Measurements from ENCODE around the gene PCDHB14.
"Not testable (repeated sequence)": the region's sequence is repeated elsewhere in the genome, so short reads cannot be mapped to it uniquely, and the experiment has no call there.

The PCDHB14 gene

DNA sequence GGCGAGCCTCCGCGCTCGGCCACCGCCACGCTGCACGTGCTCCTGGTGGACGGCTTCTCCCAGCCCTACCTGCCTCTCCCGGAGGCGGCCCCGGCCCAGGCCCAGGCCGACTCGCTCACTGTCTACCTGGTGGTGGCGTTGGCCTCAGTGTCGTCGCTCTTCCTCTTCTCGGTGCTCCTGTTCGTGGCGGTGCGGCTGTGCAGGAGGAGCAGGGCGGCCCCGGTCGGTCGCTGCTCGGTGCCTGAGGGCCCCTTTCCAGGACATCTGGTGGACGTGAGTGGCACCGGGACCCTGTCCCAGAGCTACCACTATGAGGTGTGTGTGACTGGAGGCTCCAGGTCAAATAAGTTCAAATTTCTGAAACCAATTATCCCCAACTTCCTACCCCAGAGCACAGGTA, 12.3 kb upstream of the PCDHB14 start:
- not testable (repeated sequence) for DNase-seq

DNA sequence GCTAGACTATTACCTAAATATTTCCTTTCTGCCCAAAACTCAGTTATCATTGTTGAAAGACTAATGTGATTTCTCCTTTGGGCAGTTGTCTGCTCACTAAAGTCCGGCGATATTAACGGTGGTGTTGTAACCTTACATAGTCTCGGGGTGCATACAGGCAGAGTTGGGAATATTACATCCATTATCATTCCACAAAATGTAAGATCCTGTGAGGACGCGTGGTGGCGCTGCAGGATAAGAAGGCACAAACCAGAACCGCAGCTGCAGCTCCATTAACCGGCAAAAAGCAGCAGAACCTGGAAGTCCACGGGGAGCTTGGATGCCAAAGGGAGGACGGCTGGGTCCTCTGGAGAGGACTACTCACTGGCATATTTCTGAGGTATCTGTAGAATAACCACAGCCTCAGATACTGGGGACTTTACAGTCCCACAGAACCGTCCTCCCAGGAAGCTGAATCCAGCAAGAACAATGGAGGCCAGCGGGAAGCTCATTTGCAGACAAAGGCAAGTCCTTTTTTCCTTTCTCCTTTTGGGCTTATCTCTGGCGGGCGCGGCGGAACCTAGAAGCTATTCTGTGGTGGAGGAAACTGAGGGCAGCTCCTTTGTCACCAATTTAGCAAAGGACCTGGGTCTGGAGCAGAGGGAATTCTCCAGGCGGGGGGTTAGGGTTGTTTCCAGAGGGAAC, 9.3 kb upstream of the PCDHB14 start, which contains the start of gene PCDHB13:
Gene PCDHB13, plus strand, starts transcription at position 264 of the 684 bp plus-strand sequence. Its CDS starts 205 bp downstream, at position 469.
- DNase-seq = peak; percentile 50

DNA sequence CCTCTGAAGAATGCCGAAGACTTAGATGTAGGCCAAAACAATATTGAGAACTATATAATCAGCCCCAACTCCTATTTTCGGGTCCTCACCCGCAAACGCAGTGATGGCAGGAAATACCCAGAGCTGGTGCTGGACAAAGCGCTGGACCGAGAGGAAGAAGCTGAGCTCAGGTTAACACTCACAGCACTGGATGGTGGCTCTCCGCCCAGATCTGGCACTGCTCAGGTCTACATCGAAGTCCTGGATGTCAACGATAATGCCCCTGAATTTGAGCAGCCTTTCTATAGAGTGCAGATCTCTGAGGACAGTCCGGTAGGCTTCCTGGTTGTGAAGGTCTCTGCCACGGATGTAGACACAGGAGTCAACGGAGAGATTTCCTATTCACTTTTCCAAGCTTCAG, 8.6 kb upstream of the PCDHB14 start:
- not testable (repeated sequence) for DNase-seq

DNA sequence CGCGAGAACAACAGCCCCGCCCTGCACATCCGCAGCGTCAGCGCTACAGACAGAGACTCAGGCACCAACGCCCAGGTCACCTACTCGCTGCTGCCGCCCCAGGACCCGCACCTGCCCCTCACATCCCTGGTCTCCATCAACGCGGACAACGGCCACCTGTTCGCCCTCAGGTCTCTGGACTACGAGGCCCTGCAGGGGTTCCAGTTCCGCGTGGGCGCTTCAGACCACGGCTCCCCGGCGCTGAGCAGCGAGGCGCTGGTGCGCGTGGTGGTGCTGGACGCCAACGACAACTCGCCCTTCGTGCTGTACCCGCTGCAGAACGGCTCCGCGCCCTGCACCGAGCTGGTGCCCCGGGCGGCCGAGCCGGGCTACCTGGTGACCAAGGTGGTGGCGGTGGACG, 7.6 kb upstream of the PCDHB14 start:
- DNase-seq = not testable (repeated sequence)

DNA sequence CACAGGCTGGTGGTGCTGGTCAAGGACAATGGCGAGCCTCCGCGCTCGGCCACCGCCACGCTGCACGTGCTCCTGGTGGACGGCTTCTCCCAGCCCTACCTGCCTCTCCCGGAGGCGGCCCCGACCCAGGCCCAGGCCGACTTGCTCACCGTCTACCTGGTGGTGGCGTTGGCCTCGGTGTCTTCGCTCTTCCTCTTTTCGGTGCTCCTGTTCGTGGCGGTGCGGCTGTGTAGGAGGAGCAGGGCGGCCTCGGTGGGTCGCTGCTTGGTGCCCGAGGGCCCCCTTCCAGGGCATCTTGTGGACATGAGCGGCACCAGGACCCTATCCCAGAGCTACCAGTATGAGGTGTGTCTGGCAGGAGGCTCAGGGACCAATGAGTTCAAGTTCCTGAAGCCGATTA, 7.1 kb upstream of the PCDHB14 start:
- not testable (repeated sequence) for DNase-seq

DNA sequence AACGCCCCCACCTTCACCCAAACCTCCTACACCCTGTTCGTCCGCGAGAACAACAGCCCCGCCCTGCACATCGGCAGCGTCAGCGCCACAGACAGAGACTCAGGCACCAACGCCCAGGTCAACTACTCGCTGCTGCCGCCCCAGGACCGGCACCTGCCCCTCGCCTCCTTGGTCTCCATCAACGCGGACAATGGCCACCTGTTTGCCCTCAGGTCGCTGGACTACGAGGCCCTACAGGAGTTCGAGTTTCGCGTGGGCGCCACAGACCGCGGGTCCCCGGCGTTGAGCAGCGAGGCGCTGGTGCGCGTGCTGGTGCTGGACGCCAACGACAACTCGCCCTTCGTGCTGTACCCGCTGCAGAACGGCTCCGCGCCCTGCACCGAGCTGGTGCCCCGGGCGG, 1.7 kb downstream of the PCDHB14 start:
- DNase-seq = not testable (repeated sequence)

DNA sequence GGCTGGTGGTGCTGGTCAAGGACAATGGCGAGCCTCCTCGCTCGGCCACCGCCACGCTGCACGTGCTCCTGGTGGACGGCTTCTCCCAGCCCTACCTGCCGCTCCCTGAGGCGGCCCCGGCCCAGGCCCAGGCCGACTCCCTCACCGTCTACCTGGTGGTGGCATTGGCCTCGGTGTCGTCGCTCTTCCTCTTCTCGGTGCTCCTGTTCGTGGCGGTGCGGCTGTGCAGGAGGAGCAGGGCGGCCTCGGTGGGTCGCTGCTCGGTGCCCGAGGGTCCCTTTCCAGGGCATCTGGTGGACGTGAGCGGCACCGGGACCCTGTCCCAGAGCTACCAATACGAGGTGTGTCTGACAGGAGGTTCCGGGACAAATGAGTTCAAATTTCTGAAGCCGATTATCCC, 2.3 kb downstream of the PCDHB14 start:
- DNase-seq = not testable (repeated sequence)

DNA sequence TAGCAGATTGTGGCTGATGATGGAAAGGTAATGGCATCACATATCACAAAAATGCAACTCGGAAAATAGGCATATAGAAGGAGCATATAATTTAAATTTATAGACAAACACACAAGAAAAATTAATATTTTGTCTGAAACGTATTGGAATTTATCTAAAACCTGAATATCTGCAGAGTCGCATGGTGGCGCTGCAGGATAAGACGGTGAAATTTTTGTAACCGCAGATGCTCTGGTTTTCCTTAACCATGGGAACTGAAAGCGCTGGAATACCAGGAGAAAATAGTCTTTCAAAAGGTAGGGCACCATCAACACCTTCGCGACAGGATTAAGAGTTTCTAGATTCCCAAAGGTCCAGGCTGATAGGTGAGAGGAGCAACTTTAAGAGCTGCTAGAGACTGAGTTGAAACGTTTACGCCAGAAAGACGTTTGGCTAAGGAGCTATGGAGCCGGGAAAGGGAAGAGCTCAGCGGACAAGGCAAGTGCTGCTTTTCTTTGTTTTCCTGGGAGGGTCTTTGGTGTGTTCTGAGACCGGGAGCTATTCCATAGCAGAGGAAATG, 11.0 kb downstream of the PCDHB14 start:
- no peak for DNase-seq

DNA sequence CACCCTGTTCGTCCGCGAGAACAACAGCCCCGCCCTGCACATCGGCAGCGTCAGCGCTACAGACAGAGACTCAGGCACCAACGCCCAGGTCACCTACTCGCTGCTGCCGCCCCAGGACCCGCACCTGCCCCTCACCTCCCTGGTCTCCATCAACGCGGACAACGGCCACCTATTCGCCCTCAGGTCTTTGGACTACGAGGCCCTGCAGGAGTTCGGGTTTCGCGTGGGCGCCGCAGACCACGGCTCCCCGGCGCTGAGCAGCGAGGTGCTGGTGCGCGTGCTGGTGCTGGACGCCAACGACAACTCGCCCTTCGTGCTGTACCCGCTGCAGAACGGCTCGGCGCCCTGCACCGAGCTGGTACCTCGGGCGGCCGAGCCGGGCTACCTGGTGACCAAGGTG, 12.8 kb downstream of the PCDHB14 start:
- not testable (repeated sequence) for DNase-seq

DNA sequence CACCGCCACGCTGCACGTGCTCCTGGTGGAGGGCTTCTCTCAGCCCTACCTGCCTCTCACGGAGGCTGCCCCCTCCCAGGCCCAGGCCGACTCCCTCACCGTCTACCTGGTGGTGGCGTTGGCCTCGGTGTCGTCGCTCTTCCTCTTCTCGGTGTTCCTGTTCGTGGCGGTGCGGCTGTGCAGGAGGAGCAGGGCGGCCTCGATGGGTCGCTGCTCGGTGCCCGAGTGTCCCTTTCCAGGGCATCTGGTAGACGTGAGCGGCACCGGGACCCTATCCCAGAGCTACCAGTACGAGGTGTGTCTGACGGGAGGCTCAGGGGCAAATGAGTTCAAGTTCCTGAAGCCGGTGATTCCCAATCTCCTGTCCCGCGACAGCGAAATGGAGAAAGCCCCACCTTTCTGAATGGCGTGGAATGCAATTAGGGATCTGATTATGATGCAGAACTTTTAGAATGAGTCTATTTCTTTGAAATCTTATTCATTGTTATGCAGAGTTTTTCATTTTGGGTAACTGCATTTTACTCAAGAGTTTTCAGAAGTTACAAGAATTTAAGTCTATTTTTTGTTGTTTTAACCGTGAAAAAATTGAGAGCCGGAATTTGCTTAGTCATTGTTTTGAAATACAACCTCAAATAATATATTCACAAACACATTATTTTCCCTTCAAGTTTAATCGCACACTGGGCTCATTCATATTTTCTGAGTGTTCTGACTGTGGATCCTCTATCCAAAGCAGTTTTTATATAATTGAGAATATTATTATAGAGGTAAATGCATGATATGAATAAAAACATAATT, 13.6 kb downstream of the PCDHB14 start:
- DNase-seq = no peak

DNA sequence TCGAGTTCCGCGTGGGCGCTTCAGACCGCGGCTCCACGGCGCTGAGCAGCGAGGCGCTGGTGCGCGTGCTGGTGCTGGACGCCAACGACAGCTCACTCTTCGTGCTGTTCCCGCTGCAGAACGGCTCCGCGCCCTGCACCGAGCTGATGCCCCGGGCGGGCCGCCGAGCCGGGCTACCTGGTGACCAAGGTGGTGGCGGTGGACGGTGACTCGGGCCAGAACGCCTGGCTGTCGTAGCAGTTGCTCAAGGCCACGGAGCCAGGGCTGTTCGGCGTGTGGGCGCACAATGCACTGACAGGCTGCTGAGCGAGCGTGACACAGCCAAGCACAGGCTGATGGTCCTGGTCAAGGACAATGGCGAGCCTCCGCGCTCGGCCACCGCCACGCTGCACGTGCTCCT, 18.4 kb downstream of the PCDHB14 start:
- no peak for DNase-seq

DNA sequence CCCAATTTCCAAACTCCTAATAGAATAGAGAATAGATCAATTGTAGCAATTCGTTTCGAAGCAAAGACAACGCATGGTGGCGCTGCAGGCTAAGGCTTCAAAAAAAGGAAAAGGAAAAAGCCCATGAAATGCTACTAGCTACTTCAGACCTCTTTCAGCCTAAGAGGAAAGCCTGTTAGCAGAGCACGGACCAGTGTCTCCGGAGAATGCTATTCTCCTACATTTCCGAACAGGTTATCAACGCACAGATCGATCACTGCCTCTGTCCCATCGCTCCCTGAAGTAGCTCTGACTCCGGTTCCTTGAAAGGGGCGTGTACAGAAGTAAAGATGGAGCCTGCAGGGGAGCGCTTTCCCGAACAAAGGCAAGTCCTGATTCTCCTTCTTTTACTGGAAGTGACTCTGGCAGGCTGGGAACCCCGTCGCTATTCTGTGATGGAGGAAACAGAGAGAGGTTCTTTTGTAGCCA, 22.1 kb downstream of the PCDHB14 start, which contains the start of gene PCDHB15:
Gene PCDHB15, plus strand, starts transcription at position 146 of the 468 bp plus-strand sequence. Its CDS starts 184 bp downstream, at position 330.
- no peak for DNase-seq

DNA sequence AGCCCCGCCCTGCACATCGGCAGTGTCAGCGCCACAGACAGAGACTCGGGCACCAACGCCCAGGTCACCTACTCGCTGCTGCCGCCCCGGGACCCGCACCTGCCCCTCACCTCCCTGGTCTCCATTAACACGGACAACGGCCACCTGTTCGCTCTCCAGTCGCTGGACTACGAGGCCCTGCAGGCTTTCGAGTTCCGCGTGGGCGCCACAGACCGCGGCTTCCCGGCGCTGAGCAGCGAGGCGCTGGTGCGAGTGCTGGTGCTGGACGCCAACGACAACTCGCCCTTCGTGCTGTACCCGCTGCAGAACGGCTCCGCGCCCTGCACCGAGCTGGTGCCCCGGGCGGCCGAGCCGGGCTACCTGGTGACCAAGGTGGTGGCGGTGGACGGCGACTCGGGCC, 23.8 kb downstream of the PCDHB14 start:
- not testable (repeated sequence) for DNase-seq

DNA sequence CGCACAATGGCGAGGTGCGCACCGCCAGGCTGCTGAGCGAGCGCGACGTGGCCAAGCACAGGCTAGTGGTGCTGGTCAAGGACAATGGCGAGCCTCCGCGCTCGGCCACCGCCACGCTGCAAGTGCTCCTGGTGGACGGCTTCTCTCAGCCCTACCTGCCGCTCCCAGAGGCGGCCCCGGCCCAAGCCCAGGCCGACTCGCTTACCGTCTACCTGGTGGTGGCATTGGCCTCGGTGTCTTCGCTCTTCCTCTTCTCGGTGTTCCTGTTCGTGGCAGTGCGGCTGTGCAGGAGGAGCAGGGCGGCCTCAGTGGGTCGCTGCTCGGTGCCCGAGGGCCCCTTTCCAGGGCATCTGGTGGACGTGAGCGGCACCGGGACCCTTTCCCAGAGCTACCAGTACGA, 24.3 kb downstream of the PCDHB14 start:
- not testable (repeated sequence) for DNase-seq

DNA sequence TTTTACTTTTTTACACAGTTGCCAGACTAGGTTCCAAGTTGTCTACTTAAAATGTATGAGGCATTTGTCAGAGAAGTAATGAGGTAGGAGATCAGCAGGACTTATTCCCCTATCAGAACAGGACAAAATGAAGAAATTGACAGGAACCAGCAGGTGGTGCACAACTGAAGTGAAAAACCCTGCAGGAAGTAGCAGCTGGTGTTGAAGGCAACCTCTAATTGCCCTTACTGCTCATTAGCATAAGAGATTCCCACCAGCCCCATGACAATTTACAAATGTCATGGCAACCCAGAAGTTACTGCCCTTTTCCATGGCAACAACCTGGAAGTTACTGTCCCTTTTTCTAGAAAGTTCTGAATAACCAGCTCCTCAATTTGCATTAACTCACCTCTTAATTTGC, 27.4 kb downstream of the PCDHB14 start:
- DNase-seq = no peak

DNA sequence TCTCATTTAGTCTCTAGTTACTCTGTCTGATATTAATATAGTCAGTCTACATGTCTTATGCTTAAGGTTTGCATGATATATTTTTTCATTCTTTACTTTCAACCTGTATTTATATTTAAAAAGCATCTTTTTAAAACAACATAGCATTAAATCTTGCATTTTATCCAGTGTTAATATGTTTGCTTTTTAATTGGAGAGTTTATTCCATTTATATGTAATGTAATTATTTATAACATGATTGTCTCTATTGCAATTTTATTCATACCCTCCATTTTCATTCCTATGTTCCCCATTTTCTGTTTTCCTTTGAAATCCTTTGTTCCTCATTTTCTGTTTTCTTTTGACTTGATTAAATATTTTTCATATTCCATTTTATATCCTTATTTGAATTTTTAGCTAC, 35.3 kb downstream of the PCDHB14 start:
- DNase-seq = no peak

DNA sequence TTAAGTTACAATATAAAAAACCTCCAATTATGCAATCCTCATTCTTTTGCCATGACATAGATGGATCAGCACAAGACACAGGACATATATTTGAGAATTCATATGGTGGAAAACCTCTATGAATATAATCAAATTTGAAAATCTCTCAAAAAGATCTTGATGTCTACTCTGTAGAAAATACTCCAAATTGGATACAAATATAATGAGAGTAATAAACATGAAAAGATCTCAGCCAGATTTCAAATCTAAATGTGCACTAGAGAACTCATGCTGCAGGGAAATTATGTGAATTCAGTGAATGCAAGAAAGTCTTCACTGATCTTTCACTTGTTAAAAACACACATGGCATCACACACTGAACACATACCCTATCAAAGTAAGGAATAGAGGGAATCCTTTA, 35.8 kb downstream of the PCDHB14 start:
- no peak for DNase-seq

DNA sequence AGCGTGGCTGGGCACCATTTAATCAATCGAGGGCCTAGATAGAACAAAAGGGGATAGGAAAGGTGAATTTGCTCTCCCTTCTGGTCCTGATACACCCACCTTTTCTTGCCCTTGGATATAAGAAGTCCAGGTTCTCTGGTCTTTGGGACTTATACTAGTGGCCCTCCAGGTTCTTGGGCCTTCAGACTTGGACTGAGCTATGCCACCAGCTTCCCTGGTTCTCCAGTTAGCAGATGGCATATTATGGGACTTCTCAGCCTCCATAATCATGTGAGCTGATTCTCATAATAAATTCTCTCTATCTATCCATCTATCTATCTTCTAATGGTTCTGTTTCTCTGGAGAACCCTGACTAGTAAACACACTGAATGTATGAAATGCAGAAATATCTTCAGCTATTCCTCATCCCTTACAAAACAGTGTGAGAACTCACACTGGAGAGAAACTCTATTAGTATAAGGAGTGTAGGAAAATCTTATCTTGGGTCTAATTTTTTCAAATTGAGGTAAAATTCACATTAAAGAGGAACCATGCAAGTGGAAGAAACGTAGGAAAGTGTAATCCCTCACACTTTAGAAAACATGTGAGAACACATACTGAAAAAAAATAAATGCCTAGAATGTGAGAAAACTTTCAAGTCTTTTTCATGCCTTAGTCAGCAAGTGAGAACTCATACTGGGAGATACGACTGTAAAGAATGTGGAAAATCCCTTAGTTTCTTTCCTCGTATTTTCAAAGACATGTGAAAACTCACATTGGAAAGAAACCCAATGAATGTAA, 37.5 kb downstream of the PCDHB14 start:
- DNase-seq = no peak

DNA sequence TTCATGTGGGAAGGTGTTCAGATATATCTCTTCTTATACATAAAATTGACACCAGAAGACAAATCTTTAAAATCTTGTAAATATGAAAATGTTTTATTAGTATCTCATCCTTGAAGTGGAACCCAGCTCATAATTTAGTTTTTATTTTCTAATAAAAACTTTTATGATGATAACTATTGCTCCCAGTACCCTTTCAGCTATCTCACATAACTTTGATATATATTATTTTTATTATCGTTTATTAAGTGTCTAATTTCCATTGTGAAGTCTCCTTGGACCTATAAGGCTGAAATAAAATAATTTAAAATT, 38.0 kb downstream of the PCDHB14 start:
- no peak for DNase-seq

DNA sequence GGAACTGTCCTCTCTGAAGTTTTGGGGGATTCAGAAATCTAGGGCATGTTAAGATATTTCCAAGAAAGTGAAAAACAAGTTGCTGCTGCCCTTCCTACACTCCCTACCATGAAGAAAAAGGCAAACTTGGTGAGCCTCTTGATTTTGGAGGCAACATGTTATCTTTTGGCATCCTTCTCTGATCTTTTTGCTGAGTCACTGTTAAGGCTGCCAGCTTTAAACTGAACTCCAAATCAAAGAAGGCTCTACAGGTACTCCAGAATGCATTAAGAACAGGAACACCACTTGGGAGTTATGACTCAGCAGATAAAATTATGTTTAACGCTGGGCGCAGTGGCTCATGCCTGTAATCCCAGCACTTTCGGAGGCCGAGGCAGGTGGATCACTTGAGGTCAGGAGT, 46.1 kb downstream of the PCDHB14 start:
- no peak for DNase-seq

DNA sequence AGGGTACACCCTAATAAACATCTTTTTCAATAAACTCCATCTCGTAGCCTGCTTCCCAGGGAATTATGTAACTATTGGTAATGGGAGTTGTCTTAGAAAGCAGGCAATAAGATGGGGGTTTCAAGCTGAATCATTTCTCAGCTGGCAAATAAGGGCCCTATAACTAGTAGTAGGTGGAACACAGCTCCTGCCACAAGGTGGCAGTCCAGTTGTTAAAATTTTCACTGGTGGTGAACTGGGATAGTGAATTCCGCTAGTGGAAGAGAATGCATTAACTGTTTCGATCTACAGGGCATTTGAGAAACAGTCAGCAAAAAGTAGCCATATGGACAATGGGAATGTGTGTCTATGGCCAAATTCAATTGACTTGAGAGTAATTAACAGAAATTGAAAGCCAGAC, 49.8 kb downstream of the PCDHB14 start:
- no peak for DNase-seq

All from NCI-H510A treated with DMSO at 0.1 percent for 48 hours (cell line).